GM19043 (cell line): ENCODE data around the gene MTHFD1L.

ENCODE experiments used
- ATAC-seq: cut with Tn5 transposase; IDR thresholded peaks from one replicate; pipeline ENCODE4 v1.9.1; 2021; ENCODE audit warnings: low read depth; ENCODE audit not compliant: unreplicated experiment

MTHFD1L gene

DNA sequence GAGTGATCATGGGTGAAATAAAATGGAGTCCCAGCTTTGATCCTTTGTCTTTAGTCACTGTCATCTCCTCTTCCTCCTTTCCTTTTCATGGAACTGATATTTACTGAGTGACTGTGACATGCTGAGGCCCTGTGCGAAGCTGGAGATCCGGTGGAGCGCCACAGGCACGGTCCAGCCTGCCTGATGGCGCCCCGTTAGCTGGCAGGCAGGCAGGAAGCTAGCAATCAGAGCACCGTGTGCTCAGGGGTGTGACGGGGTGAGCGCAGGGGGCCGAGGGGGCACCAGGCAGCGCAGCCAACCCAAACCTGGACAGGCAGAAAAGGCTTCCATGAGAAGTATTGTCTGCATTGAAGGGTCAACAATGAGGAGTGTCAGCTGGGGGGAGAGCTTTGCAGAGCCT lies 274.0 kb downstream of the MTHFD1L start:
- no peak for ATAC-seq

- no peak for ATAC-seq
These were observed 275.3 kb downstream of the MTHFD1L start for GRCh38 chr6:151140767-151141166.

GRCh38 chr6:151141685-151142084 lies 276.2 kb downstream of the MTHFD1L start:
- no peak for ATAC-seq

DNA sequence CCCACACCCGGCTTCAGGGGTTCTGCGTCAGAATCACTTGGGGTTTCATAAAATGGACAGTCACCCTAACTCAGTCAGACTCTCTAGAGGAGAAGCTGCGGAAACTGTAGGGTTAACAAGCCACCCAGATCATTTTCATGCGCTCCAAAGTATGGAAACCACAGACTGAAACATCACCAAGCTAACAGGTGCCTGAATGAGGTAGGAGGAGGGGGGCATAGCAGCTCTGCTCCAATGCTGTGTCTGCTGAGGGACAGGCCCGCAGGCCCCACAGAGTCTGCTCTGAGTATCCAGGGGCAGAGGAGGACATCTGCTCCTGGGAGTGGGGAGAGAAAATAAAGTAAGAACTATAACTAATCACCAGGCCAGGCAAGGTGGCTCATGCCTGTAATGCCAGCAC lies 277.2 kb downstream of the MTHFD1L start:
- no peak for ATAC-seq

GRCh38 chr6:151143337-151143736 lies 277.8 kb downstream of the MTHFD1L start:
- ATAC-seq = no peak

DNA sequence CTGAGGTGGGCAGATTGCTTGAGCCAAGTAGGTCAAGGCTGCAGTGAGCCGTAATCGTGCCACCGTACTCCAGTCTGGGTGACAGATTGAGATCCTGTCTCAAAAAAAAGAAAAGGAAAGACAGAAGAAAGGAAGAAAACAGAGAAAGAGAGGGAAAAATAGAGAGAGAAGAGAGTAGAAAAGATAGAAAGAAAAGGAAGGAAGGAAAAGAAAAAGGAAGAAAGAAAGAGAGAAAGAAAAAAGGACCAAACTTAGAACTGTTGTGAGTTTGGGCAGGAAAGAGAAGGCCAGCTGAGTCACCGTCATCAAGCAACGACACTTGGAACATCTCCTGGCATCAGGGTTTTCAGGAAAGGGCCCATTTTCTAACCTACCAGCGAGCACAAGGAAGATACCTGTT lies 278.3 kb downstream of the MTHFD1L start:
- ATAC-seq = no peak

DNA sequence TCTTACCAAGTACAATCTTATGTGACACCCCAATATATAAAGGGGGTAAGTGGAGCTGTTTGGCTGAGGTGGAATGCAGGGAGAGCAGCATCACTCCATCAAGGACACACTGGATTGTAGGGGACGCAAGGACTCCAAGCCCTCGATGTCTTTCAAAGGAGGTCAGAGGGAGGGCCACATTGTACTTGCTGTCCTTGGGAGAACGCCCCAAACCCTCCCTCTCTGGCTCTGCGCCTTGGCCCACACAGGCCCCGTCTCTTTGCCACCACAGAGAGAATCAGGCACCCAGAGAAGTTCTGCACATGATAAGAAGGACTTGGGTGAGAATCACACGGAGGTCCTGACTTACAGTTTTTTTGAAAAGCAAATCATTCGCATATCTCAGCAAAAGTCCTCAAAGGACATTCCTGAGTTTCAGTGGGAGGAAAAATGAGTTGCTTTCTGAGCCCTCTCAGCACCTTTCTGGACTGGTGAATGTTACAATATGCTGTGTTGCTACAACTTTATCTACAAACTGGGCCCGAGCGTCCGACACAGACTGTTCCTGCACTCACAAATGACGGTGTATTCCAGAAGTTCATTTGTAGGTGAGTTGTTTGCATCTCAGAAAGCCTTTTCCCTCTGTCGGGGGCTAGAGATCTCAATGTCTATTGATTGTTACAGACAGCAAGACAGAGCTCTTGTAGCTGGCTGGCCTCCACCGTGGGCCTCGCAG lies 281.8 kb downstream of the MTHFD1L start:
- no peak for ATAC-seq

DNA sequence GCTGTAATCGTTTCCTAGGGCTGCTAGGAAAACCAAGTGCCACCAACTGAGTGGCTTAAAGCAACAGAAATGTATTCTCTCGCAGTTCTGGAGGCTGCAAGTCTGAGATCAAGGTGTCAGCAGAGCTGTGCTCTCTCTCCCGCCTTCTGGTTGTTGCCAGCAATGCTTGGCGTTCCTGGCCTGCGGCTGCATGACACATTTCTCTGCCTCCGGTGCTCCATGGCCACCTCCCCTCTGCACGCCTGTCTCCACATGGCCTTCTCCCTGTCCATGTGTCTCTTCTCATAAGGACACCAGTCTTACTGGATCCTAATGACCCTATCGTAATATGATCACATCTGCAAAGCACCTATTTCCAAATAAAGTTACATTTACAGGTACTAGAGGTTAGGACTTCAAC lies 282.6 kb downstream of the MTHFD1L start:
- no peak for ATAC-seq

GRCh38 chr6:151149793-151150192 lies 284.3 kb downstream of the MTHFD1L start:
- ATAC-seq = no peak
